Activated naive CD4-positive, alpha-beta T cell treated with Interleukin-2 at 50 U/mL for 16 hours (primary cell): Measurements from ENCODE around the gene HYLS1.
"Not testable (repeated sequence)": the region's sequence is repeated elsewhere in the genome, so short reads cannot be mapped to it uniquely, and the experiment has no call there.

Experiments
- DNase-seq: peaks from one replicate; pipeline ENCODE4 v3.0.0-alpha.2; 2020

Gene HYLS1

DNA sequence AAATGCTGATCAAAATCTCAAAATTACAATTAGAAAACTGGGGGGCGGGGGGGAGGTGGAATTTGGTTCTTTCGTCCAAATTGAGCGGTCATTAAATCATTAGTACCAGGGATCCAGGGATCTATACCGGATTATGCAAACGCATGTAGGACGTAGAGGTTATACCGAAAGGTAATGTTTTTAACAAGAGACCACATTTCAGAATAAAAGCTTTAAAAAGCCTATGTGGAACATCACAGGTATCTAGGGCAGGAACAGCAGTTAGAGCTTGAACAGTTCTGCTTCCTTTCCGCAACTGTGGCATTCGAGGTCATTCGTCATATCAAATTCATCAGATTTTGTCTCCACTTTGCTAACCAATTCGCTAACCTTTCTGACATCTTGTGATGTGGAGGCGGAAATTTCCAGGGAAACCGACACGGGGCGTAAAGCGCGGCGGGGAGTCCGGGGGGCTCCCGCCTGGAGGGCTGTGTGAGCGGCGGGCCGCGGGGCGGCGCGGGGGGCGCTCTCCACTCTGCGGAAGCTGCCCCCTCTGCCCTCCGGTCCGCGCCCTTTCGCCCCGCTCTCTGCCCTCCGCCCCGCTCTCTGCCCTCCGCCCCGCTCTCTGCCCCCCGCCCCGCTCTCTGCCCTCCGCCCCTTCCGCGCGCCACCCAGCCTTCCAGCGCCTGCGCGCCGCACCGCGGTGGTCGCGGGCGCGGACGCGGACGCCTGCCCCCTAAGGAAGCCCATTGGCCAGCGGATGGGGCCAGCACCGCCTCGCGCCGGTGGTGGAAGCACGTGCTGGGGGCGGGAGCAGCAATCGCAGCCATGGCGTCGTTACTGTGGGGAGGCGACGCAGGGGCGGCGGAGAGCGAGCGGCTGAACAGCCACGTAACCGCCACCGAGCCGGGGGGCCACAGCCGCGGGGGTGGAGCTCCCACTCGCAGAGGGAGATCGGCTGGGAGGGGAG lies 16.5 kb downstream of the HYLS1 start, which contains the start of gene DDX25:
TSS of gene DDX25 (plus strand) at position 798 of the 949 bp plus-strand sequence. CDS start at position 808, 10 bp downstream.
- DNase-seq = no peak

DNA sequence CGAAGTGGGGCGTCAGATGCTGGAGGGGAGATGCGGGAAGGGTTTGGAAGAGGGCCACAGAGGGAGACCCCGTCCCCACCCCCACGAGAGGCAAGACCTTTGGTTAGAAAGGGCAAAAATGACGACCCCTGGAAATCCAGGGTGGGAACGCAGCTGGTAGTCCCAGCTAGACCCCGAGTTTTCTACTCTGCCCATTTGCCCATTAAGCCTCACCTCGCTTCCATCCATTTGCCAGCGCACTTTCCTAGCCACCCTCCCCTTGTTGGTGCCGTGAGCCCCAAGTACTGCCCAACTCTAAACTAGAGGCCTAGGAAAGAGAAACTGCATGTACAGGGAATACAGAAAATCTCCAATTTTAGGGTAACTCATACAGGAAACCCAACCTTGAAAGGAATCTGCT lies 17.2 kb downstream of the HYLS1 start:
- no peak for DNase-seq

DNA sequence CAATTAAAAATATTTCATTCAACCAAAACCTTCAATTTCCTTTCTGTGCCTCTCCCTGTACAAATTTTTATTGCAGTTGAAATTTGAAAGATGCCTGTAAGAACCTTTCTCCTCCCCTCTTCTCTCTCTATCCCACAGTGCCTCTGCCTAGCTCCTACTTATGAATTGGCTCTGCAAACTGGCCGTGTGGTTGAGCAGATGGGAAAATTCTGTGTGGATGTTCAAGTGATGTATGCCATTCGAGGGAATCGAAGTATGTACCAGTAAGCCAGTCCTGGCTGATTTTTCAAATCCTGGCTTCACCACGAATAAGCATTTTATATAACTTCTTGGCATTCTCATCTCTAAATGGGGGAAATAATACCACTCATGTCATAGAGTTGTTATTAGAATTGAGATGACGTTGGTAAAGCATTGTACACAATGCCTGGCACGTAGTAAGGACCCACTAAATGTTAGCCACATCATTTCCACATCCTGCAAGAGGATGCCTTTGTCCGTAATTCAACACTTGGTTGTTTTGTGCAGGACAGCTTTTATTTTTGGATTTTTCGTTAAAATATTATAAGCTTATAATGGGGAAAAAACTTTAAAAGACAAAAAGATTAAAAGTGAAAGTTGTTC lies 22.9 kb downstream of the HYLS1 start:
- no peak for DNase-seq

DNA sequence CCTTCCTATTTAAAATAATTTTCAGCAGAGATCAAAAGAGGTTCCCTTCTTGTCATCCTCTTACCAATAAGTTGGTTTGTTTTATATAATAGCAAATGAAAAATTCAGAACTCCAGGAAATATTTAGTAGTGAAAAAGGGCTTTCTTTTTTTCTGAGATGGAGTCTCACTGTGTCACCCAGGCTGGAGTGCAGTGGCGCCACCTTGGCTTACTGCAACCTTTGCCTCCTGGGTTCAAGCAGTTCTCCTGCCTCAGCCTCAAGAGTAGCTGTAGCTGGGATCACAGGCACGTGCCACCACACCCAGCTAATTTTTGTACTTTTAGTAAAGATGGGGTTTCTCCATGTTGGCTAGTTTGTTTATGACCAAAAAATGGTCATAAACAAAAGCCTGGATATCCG lies 27.1 kb downstream of the HYLS1 start:
- not testable (repeated sequence) for DNase-seq

DNA sequence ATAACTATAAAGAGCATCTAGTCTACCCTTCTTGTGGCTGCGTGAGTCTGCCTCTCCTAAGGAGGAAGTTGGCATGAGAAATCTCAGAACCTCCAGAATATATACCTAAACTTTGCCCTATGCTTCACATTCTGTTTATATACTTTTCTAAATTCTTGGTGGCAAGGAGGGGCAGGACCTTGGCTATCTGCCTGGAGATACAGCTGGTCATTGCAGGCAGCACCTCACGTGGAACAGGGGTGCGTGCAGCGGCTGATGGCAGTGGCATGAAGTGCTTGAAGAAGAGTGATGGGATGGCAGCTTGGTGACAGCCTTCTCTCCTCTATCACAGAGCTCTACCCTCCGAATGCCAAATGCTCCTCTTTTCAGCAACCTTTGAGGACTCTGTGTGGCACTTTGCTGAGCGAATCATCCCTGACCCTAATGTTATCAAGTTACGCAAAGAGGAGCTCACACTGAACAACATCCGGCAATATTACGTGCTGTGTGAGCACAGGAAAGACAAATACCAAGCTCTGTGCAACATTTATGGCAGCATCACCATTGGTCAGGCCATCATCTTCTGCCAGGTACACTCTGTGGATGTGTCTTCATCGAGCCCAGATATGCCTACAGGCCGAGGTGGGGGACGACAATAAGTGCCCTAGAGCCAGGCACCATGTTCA lies 29.3 kb downstream of the HYLS1 start:
- DNase-seq = no peak

DNA sequence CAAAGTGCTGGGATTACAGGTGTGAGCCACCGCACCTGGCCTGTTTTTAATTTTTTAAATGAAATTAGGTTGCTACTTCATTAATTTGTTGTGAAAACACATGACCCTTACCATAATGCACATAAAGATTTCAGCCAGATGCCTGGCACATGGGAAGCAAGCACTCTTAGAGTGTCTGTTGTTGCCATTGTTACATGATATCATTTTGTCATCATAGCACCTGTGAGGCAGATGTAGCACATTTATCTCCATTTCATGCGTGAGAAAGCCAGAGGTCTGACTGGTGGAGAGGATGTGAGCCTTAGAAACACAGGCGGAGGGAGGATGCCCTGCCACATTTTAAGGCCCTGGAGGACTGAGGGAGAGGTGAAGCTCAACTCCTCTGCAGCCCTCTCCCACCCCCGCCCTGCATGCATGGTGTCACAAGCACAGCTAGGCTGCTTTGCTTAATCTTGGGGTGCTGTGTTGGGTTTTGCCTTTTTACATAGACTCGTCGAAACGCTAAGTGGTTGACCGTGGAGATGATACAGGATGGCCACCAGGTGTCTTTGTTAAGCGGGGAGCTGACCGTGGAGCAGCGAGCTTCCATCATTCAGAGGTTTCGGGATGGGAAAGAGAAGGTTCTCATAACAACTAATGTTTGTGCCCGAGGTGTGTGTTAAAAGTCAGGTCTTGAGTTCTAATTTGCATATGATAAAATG lies 30.8 kb downstream of the HYLS1 start:
- no peak for DNase-seq

DNA sequence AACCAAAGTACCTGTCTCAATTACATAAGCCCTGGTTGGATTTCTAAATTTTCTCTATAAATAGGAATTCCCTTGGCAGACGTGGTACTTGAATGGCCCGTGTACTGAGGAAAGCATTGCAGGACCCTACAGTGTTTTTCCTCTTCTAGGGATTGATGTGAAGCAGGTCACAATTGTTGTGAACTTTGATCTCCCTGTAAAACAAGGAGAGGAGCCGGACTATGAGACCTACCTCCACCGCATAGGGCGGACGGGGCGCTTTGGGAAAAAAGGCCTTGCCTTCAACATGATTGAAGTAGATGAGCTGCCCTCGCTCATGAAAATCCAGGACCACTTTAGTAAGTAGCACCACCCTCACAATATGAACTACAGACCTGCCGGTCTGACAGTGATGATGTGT lies 33.6 kb downstream of the HYLS1 start:
- no peak for DNase-seq

DNA sequence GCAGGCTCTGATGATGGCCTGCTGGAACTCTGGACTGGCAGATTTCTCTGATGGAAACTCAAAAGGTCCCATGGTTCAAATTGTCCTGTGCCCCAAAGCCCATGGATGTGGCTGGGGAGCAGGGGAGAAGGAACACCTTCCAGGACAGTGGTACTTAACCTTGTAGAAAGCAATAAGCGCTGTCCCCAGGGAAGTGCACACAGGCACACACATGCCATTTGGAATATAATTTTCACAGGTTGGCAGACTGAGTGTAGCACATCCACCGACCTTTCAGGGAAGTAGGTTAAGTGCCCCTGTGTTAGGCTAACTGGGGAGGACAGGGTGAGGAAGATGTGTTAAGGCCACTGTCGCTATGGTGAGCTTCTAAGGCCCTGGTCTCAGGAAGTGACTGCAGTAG lies 34.7 kb downstream of the HYLS1 start:
- no peak for DNase-seq

DNA sequence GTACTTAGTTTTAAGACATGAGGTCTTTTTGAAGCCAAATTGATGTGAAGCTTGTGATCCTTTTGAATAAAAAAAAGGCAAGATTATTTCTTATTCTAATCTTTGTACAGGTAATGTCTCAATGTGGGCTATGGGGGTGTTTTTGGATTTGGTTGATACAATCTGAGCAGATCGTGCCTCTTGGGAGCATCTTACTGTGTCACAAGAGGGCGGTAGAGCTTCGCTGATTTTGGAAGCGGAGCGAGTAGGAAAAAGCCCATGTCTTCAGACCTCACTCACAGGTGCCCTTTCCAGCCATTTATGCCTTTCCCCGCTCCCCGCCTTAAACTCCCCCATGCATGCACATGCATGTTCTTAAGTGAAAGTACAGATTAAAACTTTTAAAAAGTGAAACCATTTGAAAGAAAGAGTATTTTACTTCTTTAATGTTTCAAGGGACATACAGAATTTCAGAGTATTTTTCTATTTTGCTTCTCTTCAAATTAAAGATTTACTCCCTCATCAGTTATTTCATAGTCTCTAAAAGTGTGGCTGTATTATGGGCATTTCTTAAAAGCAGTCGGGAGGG lies 35.6 kb downstream of the HYLS1 start:
- DNase-seq = peak; percentile 47

DNA sequence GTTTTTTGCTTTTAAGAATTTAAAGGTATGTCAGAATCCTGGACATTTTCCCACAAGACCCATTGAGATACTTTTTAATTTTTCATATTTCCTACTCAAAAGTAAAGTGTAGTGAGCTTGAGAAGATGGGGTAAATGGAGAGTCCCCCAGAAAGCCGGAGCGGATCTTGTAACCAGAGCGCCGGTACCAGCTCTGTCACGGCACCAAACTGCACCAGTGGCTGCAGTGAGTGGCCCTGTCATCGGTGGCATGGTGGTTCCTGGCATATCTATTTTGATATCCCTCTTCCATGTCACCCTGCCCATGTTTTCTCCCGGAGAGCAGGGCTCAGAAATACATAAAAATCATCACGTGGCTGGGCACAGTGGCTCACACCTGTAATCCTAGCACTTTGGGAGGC lies 36.2 kb downstream of the HYLS1 start:
- no peak for DNase-seq

DNA sequence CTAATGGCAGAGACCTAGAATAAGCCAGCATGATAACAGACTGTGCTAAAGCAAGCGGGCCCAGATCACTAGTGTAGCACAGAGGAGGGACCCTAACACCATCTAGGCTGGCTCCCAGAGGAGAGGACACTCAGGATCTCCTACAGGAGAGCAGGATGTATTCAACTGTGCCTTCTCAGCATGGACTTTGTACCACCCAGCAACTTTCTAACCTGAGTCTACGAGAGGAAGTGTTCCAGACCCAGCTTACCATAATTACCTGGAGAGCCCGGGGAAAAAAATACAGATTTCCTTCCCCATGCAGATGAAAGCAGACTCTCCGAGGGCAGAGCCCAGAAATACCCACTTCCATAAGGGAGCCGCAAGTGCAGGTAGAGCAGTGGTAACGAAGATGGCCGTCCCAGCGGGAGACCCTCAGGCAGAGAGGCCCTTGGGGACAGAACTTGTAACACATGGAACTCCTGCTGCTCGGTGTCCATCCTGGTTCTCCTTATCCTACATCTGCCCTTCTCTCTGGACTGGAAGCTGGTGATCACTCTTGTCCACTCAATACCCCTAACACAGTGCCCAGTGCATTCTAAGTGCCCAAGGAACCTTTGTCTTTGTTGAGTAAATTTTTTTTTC lies 37.0 kb downstream of the HYLS1 start:
- no peak for DNase-seq

DNA sequence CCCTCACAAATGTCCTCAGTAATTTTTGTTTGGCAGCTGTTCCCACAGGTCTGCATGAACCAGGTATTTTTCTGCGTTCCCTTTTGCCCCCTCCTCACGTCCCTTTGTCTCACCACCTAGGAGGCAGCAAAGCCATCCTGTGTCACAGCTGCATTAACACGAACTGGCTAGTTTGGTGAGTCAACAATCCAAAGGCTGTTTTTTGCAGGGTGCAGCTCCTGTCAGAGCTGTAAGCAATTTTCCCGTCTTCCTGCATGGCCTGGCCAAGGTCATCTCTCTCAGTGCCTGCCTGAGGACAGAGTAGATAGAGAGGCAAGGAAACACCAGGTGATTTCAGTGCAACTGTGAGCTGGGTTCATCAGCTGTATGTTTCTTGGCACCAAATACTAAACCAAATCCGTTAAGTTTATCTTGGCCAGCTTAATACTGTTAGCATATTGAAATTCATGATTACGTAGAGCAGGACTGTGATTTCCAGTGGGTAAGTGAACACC lies 37.8 kb downstream of the HYLS1 start:
- DNase-seq = no peak

DNA sequence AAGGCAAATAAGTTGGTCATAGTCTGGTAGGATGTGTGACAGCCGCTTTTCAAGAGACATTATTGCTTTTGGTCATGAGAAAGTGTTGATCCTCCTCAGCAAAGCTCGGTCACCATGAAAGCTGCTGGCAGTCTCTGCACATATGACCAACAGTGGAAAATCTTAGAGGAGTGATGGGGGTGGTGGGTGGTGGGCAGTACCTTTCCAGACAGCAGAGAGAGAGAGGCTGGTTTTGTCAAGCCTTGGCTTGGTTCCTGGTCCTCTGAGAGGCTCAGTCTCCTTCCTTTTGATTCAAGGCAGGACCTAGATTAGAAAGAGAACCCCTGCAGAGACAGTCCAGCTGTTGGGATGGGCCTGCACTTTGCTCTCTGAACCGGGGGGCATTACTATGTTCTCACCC lies 38.3 kb downstream of the HYLS1 start:
- no peak for DNase-seq

DNA sequence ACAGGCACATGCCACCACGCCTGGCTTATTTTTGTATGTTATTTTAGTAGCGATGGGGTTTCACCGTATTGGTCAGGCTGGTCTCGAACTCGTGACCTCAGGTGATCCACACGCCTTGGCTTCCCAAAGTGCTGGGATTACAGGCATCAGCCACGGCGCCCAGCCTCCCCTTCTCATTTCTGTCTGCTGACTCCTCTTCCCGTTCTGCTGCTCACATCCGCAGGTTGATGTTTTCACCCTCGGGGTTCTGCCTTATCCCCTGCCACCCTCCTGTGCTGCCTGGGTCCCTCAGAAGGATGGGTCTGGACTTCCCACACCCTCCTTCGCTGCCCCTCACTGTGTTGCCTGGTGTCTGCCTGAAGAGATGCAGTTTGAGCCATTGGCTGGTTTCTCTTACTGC lies 39.2 kb downstream of the HYLS1 start:
- DNase-seq = no peak

DNA sequence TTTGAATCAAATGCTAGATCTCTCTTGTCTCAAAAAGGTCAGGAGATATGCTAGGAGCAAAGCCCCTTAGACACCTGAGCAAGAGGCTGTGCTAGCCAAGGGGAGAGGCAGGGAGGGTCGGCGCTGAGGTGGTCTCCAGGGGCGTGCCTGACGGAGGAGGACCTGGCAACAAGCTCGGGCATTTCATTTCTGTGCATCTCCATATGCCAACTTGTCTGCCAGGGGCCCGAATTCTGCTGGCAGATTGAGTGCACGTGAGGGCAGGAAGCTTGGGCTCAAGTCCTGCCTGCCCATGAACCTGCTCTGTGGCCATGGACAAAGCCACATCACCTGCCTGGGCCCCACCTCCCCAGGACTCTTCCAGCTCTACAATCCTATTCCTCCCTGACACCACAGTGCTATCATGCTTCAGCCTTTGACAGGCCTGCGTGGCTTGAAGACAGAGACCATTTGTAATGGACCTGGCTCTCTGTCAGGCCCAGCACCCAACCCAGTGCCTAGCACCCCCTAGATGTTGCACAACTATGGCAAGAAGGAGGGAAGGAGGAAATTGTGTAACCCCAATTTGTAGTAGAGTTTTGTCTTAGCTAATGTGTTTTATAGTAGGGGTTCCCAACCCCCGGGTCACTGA lies 42.1 kb downstream of the HYLS1 start:
- no peak for DNase-seq

DNA sequence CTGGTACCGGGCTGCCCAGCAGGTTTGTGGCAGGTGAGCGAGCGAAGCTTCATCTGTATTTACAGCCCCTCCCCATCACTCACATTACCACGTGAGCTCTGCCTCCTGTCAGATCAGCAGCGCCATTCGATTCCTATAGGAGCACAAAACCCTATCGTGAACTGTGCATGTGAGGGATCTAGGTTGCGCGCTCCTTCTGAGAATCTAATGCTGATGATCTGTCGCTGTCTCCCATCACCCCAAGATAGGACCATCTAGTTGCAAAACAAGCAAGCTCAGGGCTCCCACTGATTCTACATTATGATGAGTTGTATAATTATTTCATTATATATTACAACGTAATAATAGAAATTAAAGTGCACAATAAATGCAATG lies 42.6 kb downstream of the HYLS1 start:
- no peak for DNase-seq

DNA sequence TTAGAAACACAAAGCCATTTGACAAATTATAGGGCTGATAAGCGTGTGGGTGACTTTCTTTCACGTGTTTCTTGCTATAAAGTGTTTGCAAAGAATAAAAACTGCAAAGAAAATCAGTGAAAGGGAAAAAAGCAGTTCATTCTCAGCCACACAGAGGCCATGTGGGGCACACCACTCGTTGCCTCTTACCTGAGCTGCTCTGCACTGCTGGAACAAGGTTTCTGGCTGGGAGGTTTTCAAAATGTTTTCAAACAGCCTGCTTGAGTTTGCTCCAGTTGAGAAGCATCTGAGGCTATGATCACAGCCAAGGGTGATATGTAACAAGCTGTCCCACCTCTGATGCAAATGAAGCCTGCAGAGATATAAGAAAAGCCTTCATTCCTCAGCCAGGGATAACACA lies 43.6 kb downstream of the HYLS1 start:
- no peak for DNase-seq

DNA sequence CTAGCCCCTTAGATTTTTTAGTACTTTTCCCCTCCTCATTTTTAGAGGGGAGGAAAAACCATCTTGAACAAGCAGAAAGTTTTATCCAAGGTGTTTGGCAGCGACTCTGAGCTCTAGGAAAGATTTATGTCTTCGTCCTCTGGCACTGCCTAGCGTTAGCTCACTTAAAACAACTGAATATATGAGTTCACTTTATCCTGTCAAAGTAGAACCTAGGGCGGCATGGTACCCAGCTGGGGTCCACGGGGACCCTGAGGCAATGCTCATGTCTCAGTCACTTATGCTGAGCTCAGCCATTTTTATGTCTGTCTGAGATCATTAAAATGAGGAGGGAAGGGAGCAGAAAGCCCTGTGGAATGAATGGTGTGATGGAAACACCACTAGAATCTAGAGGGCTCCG lies 44.2 kb downstream of the HYLS1 start:
- DNase-seq = no peak

DNA sequence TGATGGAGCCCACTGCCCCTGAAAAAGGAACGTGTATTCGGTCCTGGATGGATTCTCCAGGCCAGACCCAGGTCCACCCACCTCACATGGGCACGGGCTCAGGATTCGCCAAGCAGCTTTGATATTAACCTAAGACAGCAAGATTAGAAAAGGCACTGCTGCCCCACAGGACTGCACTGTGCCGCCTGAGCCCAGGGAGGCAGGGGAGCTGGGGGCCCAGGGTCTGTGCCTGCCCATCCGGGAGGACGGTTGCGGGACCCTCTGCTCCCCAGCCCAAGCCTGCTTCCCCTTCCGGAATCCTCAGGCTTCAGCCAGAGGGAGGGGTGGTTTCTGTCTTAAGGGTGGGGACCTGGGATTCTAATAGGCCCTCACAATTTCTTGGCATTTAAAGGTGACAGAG lies 44.8 kb downstream of the HYLS1 start:
- no peak for DNase-seq

DNA sequence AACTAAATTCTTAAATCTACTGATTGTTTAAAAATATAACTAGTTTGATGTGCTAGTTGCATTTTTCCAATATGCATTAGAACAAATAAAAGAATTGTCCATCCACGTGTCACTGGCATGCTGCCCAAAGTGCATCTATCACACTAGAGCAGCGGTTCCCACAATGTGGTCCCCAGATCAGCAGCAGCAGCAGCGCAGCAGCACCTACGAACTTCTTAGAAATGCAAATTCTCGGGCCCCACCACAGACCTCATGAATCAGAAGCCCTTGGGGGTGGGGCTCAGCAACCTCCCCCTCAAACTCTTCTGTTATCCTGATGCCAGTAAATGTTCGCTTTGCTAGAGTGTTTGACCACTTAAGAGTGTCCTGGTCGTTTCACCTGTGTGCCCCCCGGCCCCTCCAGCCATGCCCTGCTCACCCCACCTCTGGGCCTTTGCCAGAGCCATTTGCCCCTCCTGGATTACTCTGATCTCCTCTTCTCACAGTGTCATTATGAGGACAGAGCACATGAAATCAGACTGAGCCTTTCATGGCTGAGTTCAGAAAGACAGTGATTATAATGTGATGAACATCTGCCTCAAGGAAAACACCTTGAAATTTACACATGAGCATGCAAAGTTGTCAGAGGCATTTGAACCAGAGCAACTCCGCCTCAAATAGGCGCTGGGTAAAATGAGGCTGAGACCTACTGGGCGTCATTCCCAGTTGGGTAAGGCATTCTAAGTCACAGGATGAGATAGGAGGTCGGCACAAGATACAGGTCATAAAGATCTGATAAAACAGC lies 45.8 kb downstream of the HYLS1 start:
- DNase-seq = no peak

DNA sequence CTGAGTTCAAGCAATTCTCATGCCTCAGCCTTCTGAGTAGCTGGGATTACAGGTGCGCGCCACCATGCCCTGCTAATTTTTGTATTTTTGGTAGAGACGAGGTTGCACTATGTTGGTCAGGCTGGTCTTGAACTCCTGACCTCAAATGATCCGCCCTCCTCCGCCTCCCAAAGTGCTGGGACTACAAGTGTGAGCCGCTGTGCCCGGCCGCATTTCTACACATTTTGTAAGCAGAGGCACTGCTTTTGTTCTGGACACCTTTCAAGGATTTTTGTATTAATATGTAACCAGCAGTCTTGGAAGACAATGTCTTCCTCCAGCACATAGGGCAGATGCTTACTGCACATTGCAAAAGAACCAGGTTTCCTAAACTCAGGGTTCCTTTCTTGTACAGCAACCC lies 47.0 kb downstream of the HYLS1 start:
- no peak for DNase-seq
